Measurements from ENCODE around the gene PLPP7. TPM values are rescaled to one million over a fixed set of nuclear protein-coding genes. Genes with fewer than 3 reads are reported as not detected.
"Not testable (repeated sequence)": the region's sequence is repeated elsewhere in the genome, so short reads cannot be mapped to it uniquely, and the experiment has no call there.

PLPP7 gene
- total RNA-seq, 1 donor from 2014 or later: 17.3 TPM

DNA sequence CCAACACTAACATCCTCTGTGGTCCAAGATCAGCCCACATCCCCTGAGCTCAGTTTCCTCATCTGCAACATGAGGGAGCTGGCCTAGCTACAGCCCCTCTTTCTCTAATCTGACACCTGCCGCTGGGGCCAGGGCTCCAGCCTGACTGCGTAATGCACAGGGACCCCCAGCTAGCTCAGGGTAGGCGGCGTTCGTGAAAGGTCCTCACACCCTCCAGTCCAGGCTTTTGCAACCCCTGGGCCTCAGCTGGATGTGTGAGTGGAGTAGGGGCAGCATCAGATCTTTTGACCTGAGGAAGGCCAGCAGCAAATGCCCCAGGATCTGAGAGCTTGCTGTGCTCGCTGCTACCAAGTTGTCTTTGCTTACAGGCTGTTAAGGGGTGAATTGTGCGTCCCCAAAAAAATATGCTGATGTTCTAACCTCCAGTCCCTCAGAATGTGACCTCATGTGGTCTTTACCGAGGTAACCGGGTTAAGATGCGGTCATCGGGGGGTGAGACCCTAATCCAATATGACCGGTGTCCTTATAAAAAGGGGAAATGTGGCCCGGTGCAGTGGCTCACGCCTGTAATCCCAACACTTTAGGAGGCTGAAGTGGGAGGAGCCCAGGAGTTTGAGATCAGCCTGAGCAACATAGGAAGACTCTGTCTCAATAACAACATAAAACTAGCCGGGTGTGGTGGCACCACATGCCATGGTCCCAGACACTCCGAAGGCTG is 47.8 kb downstream of the PLPP7 start:
- Mint-ChIP-seq H3K9me3 (ENCODE audit: unreplicated experiment) (peaks cover 1% of the 10 kb centered on the region), H3K27me3 (ENCODE audit: unreplicated experiment) (peaks cover 4% of the 10 kb centered on the region), H3K36me3 (ENCODE audit: unreplicated experiment) (no peaks in the 10 kb centered on the region), H3K4me1 (ENCODE audit: low read depth, unreplicated experiment) (peaks cover 5% of the 10 kb centered on the region), H3K4me3 (ENCODE audit: unreplicated experiment) (no peak overlapping the region), H3K27ac (ENCODE audit: unreplicated experiment) (no peak overlapping the region)
- TF ChIP-seq, protein P1, sequence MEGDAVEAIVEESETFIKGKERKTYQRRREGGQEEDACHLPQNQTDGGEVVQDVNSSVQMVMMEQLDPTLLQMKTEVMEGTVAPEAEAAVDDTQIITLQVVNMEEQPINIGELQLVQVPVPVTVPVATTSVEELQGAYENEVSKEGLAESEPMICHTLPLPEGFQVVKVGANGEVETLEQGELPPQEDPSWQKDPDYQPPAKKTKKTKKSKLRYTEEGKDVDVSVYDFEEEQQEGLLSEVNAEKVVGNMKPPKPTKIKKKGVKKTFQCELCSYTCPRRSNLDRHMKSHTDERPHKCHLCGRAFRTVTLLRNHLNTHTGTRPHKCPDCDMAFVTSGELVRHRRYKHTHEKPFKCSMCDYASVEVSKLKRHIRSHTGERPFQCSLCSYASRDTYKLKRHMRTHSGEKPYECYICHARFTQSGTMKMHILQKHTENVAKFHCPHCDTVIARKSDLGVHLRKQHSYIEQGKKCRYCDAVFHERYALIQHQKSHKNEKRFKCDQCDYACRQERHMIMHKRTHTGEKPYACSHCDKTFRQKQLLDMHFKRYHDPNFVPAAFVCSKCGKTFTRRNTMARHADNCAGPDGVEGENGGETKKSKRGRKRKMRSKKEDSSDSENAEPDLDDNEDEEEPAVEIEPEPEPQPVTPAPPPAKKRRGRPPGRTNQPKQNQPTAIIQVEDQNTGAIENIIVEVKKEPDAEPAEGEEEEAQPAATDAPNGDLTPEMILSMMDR (IDR thresholded peaks at IDR 0.05; ENCODE audit: partially characterized antibody, unreplicated experiment): no peak
- DNase-seq: no peak

DNA sequence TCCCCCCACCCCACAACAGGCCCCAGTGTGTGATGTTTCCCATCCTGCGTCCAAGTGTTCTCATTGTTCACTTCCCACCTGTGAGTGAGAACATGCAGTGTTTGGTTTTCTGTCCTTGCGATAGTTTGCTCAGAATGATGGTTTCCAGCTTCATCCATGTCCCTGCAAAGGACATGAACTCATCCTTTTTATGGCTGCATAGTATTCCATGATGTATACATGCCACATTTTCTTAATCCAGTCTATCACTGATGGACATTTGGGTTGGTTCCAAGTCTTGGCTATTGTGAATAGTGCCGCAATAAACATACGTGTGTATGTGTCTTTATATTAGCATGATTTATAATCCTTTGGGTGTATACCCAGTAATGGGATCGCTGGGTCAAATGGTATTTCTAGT is 49.7 kb downstream of the PLPP7 start:
- not testable (repeated sequence) for H3K4me1 Mint-ChIP-seq (ENCODE audit: low read depth, unreplicated experiment); H3K4me3 Mint-ChIP-seq (ENCODE audit: unreplicated experiment); H3K9me3 Mint-ChIP-seq (ENCODE audit: unreplicated experiment); H3K27ac Mint-ChIP-seq (ENCODE audit: unreplicated experiment); H3K27me3 Mint-ChIP-seq (ENCODE audit: unreplicated experiment); DNase-seq; H3K36me3 Mint-ChIP-seq (ENCODE audit: unreplicated experiment)

DNA sequence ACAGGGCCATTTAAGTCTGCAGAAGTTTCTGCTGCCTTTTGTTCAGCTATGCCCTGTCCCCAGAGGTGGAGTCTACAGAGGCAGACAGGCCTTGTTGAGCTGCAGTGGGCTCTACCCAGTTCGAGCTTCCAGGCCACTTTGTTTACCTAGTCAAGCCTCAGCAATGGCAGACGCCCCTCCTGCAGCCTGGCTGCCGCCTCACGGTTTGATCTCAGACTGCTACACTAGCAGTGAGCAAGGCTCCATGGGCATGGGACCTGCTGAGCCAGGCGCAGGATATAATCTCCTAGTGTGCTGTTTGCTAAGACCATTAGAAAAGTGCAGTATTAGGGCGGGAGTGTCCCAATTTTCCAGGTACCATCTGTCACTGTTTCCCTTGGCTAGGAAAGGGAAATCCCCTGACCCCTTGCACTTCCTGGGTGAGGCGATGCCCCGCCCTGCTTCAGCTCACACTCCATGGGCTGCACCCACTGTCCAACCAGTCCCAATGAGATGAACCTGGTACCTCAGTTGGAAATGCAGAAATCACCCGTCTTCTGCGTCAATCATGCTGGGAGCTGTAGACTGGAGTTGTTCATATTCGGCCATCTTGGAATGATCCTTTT is 55.5 kb downstream of the PLPP7 start:
- H3K4me3 Mint-ChIP-seq (ENCODE audit: unreplicated experiment); H3K4me1 Mint-ChIP-seq (ENCODE audit: low read depth, unreplicated experiment); H3K27ac Mint-ChIP-seq (ENCODE audit: unreplicated experiment); H3K36me3 Mint-ChIP-seq (ENCODE audit: unreplicated experiment); H3K27me3 Mint-ChIP-seq (ENCODE audit: unreplicated experiment); DNase-seq; H3K9me3 Mint-ChIP-seq (ENCODE audit: unreplicated experiment): not testable (repeated sequence)

DNA sequence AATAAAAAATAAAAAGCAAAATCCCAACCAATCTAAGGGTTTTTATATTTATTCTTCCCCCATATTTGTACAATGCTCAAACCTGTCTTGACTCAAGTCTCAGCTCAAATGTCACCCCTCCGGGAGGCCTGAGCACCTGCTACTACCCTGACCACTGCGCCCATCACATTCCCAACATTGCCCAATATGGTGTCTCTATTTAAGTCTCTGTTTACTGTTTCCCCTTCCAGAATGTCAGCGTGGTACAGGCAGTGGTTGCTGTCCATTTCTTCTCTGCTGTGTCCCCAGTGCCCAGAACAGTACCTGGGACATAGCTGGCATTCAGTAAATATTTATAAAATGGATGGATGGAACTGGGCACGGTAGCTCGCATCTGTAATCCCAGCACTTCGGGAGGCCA is 57.0 kb downstream of the PLPP7 start:
- Mint-ChIP-seq H3K4me1 (ENCODE audit: low read depth, unreplicated experiment) (peaks cover 3% of the 10 kb centered on the region), H3K36me3 (ENCODE audit: unreplicated experiment) (no peaks in the 10 kb centered on the region), H3K27me3 (ENCODE audit: unreplicated experiment) (peaks cover 7% of the 10 kb centered on the region), H3K4me3 (ENCODE audit: unreplicated experiment) (no peak overlapping the region), H3K27ac (ENCODE audit: unreplicated experiment) (no peak overlapping the region), H3K9me3 (ENCODE audit: unreplicated experiment) (peaks cover 2% of the 10 kb centered on the region)
- TF ChIP-seq, protein P1 (IDR thresholded peaks at IDR 0.05; ENCODE audit: partially characterized antibody, unreplicated experiment): no peak
- DNase-seq: no peak

DNA sequence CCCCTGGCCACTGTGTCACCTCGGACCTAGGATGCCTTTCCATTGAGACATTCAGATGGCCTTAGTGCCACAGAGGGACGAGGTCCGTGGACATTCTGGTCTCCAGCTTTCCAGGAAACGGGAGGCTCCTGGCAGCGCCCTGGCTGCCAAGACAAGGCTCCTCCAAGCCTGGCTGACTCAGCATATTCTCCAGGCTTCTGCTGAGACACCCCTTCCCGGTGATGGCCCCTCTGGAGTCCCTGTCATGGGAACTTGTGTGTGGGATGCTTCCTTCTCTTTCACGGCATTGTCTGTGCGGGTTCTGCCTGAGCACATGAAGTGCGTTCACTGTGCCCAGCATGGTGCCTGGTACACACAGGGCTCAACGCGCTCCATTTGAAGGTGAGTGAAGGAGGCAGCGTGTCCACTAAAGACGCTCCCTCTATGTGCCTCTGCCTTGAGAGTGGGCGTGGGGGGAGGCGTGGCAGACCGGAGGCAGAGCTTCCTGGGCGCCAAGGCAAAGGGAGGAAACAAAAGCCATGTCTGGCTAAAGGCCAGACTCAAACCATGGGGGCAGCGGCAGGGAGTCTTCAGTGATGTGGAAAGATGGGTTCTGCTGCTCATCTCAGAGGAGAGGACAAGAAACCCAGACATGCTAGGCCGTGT is 58.0 kb downstream of the PLPP7 start:
- H3K36me3 Mint-ChIP-seq (ENCODE audit: unreplicated experiment): no peaks in the 10 kb centered on the region
- TF ChIP-seq, protein P1 (IDR thresholded peaks at IDR 0.05; ENCODE audit: partially characterized antibody, unreplicated experiment): no peak
- no peak overlapping the region for H3K4me3 Mint-ChIP-seq (ENCODE audit: unreplicated experiment)
- H3K27ac Mint-ChIP-seq (ENCODE audit: unreplicated experiment): no peak overlapping the region
- H3K9me3 Mint-ChIP-seq (ENCODE audit: unreplicated experiment): peaks cover 2% of the 10 kb centered on the region
- peaks cover 3% of the 10 kb centered on the region for H3K4me1 Mint-ChIP-seq (ENCODE audit: low read depth, unreplicated experiment)
- no peak for DNase-seq
- H3K27me3 Mint-ChIP-seq (ENCODE audit: unreplicated experiment): peaks cover 7% of the 10 kb centered on the region
